Stimulated activated CD8-positive, alpha-beta memory T cell treated with anti-CD3 and anti-CD28 coated beads, Interleukin-15, amount 100 ng/mL, for 1 hour (primary cell): ENCODE measurements around the gene ROM1.
"Not testable (repeated sequence)": the region's sequence is repeated elsewhere in the genome, so short reads cannot be mapped to it uniquely, and the experiment has no call there.

Source experiments
- DNase-seq: peaks from one replicate; pipeline ENCODE4 v3.0.0-alpha.2; 2020; ENCODE audit warnings: low read depth

ROM1 gene

GRCh38 chr11:62610403-62610802 lies 2.7 kb upstream of the ROM1 start:
- no peak for DNase-seq

GRCh38 chr11:62610814-62611704 lies 2.0 kb upstream of the ROM1 start:
- DNase-seq = no peak

GRCh38 chr11:62611705-62612365 lies 1.2 kb upstream of the ROM1 start:
- no peak for DNase-seq

GRCh38 chr11:62613291-62613778 lies 278 bp downstream of the ROM1 start:
- no peak for DNase-seq

GRCh38 chr11:62614275-62614674 lies 1.2 kb downstream of the ROM1 start:
- DNase-seq = no peak

GRCh38 chr11:62615521-62615920 lies 2.5 kb downstream of the ROM1 start:
- DNase-seq = no peak

GRCh38 chr11:62616957-62617356 lies 3.9 kb downstream of the ROM1 start:
- not testable (repeated sequence) for DNase-seq

GRCh38 chr11:62621027-62621566 lies 8.0 kb downstream of the ROM1 start:
- DNase-seq = no peak

- peak; percentile 91 for DNase-seq
Observed at GRCh38 chr11:62621567-62622470, 8.8 kb downstream of the ROM1 start, which contains the start of gene B3GAT3. B3GAT3 (minus strand) TSS chr11:62621986; CDS start chr11:62621947, 39 bp downstream.

- DNase-seq = no peak
Observed at GRCh38 chr11:62622476-62623089, 9.5 kb downstream of the ROM1 start.

GRCh38 chr11:62627713-62628112 lies 14.7 kb downstream of the ROM1 start:
- DNase-seq = no peak

- no peak for DNase-seq
Observed at GRCh38 chr11:62632492-62632891, 19.4 kb downstream of the ROM1 start.

GRCh38 chr11:62644220-62644619 lies 31.2 kb downstream of the ROM1 start:
- DNase-seq = no peak

- no peak for DNase-seq
Observed at GRCh38 chr11:62645671-62645945, 32.6 kb downstream of the ROM1 start.

GRCh38 chr11:62645946-62646824 lies 33.1 kb downstream of the ROM1 start, which contains the start of gene GANAB:
GANAB (minus strand) TSS chr11:62646613; CDS start chr11:62646599, 14 bp downstream.
- DNase-seq = peak; percentile 98

GRCh38 chr11:62646825-62647608 lies 34.0 kb downstream of the ROM1 start:
- no peak for DNase-seq

- no peak for DNase-seq
Observed at GRCh38 chr11:62647609-62648005, 34.5 kb downstream of the ROM1 start.

- DNase-seq = no peak
Observed at GRCh38 chr11:62648185-62648966, 35.3 kb downstream of the ROM1 start.

GRCh38 chr11:62648967-62649364 lies 35.9 kb downstream of the ROM1 start:
- DNase-seq = no peak
